ENCODE data around the gene CTU2.

DNA sequence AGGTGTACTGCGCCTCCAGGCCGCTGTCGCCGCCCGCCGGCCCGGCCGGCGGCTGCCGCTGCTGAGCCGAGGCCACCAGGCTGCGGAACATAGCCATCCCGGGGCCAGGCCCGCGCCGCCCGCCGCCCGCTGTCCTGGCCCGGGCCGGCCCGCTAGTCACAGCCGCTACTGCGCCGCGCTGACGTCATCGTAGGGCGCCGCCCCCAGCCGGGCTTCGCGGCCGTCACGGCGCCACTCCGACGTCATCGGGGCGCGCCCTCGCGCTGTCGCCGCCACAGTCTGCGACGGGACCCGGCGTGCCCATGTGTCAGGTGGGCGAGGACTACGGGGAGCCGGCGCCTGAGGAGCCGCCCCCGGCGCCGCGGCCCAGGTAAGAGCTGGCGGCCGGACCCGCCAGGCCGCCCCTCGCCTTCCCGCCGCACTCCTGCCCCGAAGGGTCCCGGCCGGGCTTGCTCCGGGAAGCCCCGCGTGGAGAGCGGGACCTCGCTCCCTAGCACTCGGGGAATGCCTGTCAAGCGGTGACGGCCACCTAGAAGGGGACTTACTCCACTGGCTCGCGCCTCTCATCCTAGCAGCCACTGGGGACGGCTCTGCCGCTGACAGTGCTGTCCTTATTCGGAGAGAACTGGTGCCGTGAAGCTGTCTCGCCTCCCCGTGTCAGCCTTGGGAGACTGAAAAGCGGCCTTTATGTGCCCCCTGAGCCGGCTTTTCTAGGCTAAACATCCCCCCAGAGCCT lies at the start of gene CTU2, which contains the start of gene RNF166:
- peak in 3 of 4 donors; percentile 70 to 91 (median 82) for TF ChIP-seq POLR2A (IDR thresholded peaks at IDR 0.05)
- TF ChIP-seq, protein P1, sequence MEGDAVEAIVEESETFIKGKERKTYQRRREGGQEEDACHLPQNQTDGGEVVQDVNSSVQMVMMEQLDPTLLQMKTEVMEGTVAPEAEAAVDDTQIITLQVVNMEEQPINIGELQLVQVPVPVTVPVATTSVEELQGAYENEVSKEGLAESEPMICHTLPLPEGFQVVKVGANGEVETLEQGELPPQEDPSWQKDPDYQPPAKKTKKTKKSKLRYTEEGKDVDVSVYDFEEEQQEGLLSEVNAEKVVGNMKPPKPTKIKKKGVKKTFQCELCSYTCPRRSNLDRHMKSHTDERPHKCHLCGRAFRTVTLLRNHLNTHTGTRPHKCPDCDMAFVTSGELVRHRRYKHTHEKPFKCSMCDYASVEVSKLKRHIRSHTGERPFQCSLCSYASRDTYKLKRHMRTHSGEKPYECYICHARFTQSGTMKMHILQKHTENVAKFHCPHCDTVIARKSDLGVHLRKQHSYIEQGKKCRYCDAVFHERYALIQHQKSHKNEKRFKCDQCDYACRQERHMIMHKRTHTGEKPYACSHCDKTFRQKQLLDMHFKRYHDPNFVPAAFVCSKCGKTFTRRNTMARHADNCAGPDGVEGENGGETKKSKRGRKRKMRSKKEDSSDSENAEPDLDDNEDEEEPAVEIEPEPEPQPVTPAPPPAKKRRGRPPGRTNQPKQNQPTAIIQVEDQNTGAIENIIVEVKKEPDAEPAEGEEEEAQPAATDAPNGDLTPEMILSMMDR (IDR thresholded peaks at IDR 0.05): peak in 4 of 6 experiments; percentile 10 to 46 (median 25)

Data from esophagus squamous epithelium (tissue), 4 donors.